GM21619 (cell line): Measurements from ENCODE around the gene UST.
"Not testable (repeated sequence)": the region's sequence is repeated elsewhere in the genome, so short reads cannot be mapped to it uniquely, and the experiment has no call there.

ENCODE experiments used
- ATAC-seq: cut with Tn5 transposase; IDR thresholded peaks from one replicate; pipeline ENCODE4 v1.9.1; 2021; ENCODE audit not compliant: unreplicated experiment

The UST gene

GRCh38 chr6:148890652-148891404, 144.0 kb downstream of the UST start:
- no peak for ATAC-seq

DNA sequence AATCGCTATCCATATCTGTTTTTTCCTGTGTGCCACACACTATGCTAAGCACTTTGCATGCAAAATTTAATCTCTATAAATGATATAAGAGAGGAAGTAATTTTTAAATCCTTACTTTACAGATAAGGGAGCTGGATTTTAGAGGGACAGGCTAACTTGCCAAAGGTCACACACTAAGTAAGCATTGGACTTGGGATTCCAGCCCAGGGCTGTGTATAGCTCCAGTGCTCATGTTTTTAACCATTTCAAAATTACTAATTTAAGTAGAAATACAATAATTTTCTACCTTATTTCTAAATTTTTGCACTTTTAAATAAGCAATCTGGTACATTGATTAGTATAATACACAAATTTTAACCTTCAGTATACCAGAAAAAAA, 144.6 kb downstream of the UST start:
- no peak for ATAC-seq

- no peak for ATAC-seq
These were observed 145.4 kb downstream of the UST start for GRCh38 chr6:148892247-148892646.

DNA sequence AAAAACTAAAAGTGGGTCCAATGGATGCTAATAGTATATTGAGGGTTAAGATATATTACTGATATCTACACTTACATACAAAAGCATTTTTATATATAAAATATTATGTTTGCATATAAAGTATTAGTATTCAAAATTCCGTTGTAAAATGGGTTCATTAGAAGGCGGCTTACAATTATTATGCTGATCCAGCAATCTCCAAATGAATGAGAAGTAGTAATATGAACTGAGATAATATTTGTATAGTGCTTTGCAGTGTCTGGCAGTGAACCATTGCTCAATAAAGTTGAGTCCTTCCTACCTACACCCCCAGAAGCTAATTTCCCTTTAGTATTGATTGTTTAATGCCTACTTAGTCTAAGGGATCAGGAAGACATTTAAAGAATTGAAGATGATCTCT, 146.2 kb downstream of the UST start:
- ATAC-seq, result no peak

DNA sequence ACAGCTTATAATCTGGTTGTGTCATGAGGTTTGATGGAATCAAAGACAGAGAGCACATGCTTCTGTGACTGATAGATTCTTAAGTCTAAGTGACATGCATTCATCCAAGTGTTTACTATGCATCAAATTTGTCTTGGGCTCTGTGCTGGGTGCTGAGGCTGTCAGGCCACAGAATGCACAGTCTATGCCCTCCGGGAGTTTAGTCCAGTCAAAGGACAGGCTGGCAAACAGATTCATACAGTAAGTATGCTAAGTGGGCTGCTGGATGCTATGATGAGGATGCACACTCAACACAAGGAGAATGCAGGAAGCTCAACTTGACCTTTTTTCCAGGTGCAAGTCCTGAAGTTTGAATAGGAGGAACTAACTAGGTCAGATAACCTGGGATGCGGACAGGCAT, 146.7 kb downstream of the UST start:
- no peak for ATAC-seq

DNA sequence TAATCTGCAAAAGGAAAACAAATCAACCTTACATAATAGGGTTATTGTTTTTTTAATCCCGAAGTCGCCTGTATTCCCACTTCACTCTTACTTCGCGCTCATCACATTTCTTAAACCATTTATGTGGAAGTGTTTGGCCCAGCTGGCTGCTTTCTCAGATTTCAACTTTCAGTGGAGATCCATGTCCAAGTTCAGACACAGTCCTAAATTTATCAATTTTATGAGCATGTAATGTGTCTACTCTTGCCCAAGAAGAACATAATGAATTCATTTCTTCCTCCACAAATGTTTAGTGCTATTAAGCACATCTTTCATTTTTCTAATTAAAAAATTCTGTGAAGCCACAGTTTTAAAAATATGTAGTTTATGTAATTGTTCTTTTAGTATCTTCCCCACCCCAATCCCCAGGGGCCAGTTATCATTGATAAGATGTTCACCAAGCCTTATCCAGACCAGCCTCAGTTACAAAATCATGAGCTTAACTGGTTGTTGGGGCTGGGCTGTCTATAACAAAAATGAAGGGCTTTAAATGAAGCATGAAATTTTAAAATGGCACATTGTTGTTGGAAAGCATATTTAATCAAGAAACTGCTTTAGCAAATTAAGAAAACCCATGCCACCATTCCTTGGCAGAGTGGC, 151.7 kb downstream of the UST start:
- no peak for ATAC-seq

DNA sequence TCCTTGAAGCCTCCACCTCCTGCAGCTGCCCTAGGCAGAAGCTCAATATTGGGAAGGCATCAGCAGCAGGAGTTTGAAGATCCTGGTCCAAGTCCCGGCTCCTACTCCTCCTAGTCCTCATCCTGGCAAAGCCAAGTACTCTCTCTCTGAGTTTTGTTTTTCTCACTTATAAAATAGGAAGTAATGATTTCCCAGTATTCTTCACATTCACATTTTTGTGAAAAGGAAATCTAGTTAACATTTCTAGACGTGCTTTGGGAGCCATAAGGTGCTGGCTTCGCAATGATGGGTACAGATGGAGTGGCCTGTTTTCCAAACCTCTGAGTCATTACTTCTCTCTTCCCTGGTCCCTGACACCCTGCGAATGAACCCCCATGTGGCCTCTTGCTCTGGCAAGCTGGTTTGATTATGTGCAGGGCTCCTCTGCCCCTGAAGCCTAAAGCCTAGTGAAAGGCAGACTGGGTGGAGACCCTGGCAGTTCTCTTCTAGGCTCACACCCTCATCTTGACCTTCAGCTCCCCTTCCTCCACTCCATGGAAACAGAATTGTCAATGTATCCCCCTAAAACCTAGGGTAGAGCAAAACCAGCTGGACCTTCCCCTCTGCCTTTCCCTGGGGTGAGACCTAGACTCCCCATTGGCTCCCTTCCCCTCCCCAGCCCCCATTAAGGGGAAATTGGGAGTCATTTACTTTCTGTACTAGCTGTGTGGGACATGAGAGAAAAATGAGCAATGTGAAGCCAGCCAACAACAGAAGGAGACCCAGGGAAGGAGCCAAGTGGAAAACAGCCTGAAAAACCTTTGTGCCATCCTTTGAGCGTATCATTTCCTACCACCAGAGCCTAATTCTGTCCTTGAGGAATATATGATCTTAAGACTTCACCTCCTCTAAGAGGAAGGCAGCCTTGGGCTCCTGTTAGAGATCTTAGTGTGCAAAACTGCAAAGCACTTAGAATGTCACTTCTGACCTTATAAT, 158.4 kb downstream of the UST start:
- ATAC-seq, result no peak

GRCh38 chr6:148905901-148906300, 159.1 kb downstream of the UST start:
- no peak for ATAC-seq

DNA sequence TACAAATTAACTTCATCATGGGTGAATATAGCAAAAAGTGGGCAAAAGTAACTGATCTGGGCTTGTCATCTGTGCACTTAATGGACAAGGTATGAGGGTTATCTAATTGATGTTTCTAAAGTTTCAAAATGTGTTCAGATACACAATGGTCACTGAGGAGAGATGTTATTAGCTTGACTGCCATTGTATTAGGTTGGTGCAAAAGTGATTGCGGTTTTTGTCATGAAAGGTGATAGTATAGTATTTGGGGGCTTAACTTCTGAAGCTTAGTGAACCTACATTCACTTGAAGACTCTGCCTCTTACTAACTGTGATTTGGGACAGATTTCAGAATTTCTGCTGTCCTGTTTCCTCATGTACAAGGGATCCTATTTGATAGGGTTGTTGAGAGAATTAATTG, 159.6 kb downstream of the UST start:
- no peak for ATAC-seq

- no peak for ATAC-seq
These were observed 160.7 kb downstream of the UST start for GRCh38 chr6:148907573-148907972.

DNA sequence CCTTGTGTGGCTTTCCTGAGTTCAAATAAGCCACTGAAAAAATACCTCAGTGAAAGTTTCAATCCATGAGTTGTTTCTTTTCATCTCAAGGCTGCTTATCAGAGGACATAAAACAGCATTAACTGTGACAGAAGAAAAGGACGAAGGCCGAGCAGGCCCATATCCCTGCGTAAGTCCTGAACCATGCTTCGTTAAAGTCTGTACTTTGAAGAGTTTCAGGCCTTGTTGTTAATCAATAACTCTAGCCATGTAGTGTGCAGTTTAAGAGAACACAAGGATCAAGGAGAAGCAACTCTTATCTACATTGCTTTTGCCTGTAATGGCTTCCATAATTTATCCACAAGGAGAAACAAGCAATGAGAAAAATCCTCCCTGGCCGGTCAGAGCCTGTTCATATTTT, 165.4 kb downstream of the UST start:
- no peak for ATAC-seq

- no peak for ATAC-seq
These were observed 169.0 kb downstream of the UST start for GRCh38 chr6:148915810-148916209.

DNA sequence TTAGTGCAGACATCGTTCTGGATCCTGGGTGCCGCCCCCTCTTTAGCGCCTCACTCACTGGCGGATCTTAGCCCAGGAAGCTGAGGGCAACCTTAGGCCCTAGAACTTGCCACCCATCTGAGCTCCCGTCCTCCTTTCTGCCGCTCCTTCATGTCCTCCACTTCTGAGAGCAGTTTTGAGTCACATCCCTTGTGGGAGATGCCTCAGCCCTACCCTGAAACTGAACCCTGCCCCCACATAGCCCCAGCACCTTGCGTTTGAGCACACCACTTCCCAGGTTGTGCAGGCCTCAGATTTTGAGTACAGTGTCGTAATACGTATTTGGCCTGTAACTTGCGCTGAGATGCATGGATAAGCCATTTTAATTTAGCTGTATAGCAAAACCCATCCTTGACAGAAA, 169.7 kb downstream of the UST start:
- not testable (repeated sequence) for ATAC-seq

GRCh38 chr6:148924226-148925012, 177.6 kb downstream of the UST start:
- ATAC-seq, result no peak

DNA sequence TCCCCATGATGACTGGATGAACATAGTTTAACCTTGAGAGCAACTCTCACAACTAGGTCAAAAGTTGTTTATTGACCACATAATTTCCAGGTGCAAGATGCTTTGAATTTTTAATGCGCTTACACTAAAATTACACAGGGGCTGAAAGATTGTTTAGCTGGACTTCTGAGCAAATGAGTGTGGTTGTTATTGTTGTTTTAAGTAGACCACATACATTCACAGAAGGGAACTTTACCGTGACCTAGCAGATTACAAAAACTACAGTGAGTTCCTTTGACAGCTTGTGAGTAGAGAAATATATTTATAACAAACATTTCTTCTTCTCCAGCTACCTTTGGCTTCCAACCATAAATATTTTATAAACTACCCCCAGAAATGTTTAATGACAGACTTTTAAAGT, 178.9 kb downstream of the UST start:
- no peak for ATAC-seq

DNA sequence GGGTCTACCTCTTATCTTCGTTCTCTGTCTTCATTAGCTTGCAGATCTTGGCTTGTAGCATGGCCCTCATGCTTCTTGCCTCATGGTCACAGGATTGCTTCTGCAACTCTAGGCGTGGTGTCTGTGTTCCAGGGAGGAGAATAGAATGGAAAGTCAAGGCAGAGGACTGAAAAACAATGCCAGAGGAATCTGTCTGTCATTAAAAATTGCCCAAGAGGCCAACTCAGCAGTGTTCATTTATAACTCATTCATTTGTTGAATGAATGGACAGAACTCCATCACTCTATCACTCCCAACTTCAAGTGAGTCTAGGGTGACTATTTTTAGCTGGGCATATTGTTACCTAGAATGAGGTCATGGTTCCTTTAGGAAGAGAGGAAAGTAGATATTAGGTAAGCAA, 179.6 kb downstream of the UST start:
- no peak for ATAC-seq

DNA sequence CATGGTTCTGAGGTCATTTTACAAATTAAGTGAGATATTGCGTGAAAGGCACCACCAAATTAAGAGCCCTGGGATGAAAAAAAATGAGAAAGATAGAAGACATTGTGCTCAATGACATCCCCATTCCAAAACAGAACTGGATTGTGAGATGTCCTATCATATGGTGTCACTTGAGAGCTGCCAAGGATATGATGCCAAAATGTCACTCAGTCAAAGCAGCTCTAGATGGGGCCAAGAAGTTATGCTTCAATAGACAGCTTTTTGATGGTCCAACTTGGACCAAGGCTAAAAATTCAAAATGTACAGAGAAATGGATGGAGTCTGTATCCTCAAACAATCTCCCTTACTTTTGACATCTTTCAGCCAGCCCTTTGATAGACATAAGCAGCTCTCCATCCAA, 180.8 kb downstream of the UST start:
- ATAC-seq, result no peak

- ATAC-seq, result no peak
These were observed 182.0 kb downstream of the UST start for GRCh38 chr6:148928811-148929210.

DNA sequence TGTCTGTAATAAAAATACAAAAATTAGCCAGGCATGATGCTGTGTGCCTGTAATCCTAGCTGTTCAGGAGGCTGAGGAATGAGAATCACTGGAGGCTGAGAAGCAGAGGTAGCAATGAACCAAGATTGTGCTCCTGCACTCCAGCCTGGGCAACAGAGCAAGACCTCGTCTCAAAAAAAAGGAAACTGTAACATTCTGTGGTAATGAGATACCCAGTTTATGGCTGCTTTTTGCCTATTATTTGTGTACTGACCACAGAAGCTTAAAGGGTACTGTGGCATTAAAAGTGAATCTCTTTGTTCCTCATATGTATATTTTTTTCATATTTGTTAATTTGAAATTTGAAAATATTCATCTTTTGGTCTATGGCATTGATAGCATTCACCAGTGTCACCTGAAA, 185.4 kb downstream of the UST start:
- no peak for ATAC-seq

DNA sequence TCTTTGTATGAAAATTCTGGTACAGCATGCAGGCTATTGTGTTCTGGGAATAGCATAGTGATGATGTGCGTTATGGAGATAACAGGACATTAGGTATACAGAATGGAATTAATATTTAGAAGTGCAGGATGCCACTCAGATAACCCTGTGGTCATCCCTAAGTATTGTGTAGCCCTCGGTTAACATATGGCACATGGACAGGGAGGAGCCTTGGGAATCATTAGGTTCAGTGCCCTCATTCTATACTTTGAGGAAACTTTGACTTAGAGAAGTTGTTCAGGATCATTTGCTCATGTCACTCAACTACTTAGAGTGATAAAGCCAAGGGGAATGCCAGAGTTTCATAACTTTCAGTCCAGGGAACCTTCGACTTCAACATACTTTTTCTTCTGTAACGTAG, 185.9 kb downstream of the UST start:
- ATAC-seq, result no peak

GRCh38 chr6:148934539-148934938, 187.7 kb downstream of the UST start:
- ATAC-seq, result no peak
